Measurements from ENCODE around the gene HCN1.

Gene HCN1

DNA sequence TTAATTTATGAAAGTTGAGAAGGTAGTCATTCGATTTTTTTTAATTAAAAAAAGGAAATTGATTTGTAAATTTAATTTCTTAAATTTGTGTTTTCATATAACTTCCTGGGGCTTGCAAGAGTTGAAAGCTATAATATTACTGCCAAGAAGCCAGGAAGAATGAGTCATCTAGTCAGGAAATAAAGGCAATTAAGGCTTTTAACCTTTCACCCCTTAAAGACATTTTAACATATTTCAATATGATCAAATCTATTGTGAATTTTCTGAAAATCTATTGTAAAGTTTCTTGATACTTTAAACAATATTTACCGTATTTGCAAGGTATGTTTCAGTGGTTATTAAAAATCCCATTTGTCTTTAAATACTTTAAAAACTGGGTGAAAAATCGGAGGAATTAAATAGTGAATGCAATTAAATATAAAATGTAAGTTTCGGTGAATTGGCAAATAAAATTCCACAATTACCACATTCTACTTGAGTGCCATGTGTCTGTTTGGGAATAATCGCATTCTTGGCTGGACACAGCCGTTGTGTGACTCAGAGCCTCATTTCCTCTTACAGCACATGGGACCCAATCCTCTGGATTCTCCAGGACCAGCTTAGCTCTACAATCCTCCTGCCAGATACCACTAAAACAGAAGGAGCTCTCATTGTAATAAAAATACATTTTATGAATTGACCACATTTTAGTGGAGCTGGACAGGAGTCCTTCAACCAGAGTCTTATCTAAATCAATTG lies 310.7 kb downstream of the HCN1 start:
- no peaks in the 10 kb centered on the region for H4K20me1 ChIP-seq (ENCODE audit: control insufficient read depth, insufficient read depth, low read depth, low read length)
- TF ChIP-seq, protein P1, sequence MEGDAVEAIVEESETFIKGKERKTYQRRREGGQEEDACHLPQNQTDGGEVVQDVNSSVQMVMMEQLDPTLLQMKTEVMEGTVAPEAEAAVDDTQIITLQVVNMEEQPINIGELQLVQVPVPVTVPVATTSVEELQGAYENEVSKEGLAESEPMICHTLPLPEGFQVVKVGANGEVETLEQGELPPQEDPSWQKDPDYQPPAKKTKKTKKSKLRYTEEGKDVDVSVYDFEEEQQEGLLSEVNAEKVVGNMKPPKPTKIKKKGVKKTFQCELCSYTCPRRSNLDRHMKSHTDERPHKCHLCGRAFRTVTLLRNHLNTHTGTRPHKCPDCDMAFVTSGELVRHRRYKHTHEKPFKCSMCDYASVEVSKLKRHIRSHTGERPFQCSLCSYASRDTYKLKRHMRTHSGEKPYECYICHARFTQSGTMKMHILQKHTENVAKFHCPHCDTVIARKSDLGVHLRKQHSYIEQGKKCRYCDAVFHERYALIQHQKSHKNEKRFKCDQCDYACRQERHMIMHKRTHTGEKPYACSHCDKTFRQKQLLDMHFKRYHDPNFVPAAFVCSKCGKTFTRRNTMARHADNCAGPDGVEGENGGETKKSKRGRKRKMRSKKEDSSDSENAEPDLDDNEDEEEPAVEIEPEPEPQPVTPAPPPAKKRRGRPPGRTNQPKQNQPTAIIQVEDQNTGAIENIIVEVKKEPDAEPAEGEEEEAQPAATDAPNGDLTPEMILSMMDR (IDR thresholded peaks at IDR 0.05; ENCODE audit: low read depth, low read length, poor library complexity, severe bottlenecking) = no peak
- TF ChIP-seq EZH2phosphoT487 (IDR thresholded peaks at IDR 0.05; ENCODE audit: borderline replicate concordance, low read length) = no peak
- no peaks in the 10 kb centered on the region; the same call in 1 of the 2 replicates for H3K9me3 ChIP-seq (ENCODE audit: control insufficient read depth, insufficient read depth, low read length)
- H3F3A ChIP-seq (ENCODE audit: control insufficient read depth, insufficient read depth) = no peaks in the 10 kb centered on the region
- no peak overlapping the region for H3K4me3 ChIP-seq (ENCODE audit: low read length)
- no peaks in the 10 kb centered on the region for H3K36me3 ChIP-seq (ENCODE audit: control insufficient read depth, low read length)
- no peak overlapping the region for H3K4me2 ChIP-seq (ENCODE audit: low read length)
- no peak overlapping the region for H3K27ac ChIP-seq (ENCODE audit: low read depth, low read length)
- no peaks in the 10 kb centered on the region for H3K27me3 ChIP-seq (ENCODE audit: control insufficient read depth, low read length)
- no peaks in the 10 kb centered on the region for H3K9me2 ChIP-seq (replicated peaks; ENCODE audit: control insufficient read depth, low read length)
- no peaks in the 10 kb centered on the region for H3K79me2 ChIP-seq (ENCODE audit: control insufficient read depth, low read length)
- H3K4me1 ChIP-seq (ENCODE audit: control insufficient read depth, low read length) = no peaks in the 10 kb centered on the region

DNA sequence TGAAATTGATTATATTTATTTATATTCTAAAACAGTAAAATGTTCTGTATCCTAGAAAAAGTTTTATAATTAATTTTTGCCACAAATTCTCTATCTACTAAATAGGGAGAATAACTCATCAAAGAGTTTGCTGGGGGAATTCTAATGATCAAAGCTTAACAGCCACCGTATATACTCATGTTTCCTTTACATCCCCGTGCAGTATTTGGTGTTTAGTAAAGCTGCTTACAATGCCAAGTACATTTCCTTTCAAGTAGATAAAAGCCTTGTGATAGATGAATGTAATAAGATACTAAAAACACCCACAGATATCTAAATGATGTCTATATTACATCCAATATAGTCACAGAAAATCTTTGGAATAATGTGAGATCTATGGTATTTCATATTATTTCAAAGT lies 312.2 kb downstream of the HCN1 start:
- no peaks in the 10 kb centered on the region for H3K79me2 ChIP-seq (ENCODE audit: control insufficient read depth, low read length)
- H3K4me2 ChIP-seq (ENCODE audit: low read length) = no peak overlapping the region
- H3K4me3 ChIP-seq (ENCODE audit: low read length) = no peak overlapping the region
- H3F3A ChIP-seq (ENCODE audit: control insufficient read depth, insufficient read depth) = no peaks in the 10 kb centered on the region
- H3K9me3 ChIP-seq (ENCODE audit: control insufficient read depth, insufficient read depth, low read length) = no peaks in the 10 kb centered on the region
- no peaks in the 10 kb centered on the region for H3K36me3 ChIP-seq (ENCODE audit: control insufficient read depth, low read length)
- no peaks in the 10 kb centered on the region for H4K20me1 ChIP-seq (ENCODE audit: control insufficient read depth, insufficient read depth, low read depth, low read length)
- H3K27me3 ChIP-seq (ENCODE audit: control insufficient read depth, low read length) = no peaks in the 10 kb centered on the region
- TF ChIP-seq, protein P1 (IDR thresholded peaks at IDR 0.05; ENCODE audit: low read depth, low read length, poor library complexity, severe bottlenecking) = no peak
- H3K4me1 ChIP-seq (ENCODE audit: control insufficient read depth, low read length) = no peaks in the 10 kb centered on the region
- no peaks in the 10 kb centered on the region for H3K9me2 ChIP-seq (replicated peaks; ENCODE audit: control insufficient read depth, low read length)
- H3K27ac ChIP-seq (ENCODE audit: low read depth, low read length) = no peak overlapping the region

DNA sequence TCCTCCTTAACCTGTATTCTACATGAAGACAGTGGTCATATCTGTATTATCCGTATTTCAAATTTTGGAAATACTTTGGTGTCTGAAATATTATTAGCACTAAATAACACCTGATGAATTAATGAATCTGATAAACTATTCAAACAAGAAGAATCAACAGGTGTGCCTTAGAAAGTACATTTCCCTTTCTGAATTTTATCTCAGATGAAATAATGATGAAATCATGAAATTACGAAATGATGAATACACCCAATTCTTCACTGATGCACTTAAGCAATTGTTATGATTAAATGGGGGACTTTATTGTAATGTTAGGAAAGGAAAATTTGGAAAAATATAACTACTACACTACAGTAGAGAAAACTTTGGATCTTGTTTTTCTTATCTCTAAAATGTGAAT lies 313.6 kb downstream of the HCN1 start:
- H3K4me2 ChIP-seq (ENCODE audit: low read length) = no peak overlapping the region

More for the DNA sequence above, 313.6 kb downstream of the HCN1 start:
- Histone ChIP-seq H3K4me1 (ENCODE audit: control insufficient read depth, low read length) (no peaks in the 10 kb centered on the region), H4K20me1 (ENCODE audit: control insufficient read depth, insufficient read depth, low read depth, low read length) (no peaks in the 10 kb centered on the region), H3K36me3 (ENCODE audit: control insufficient read depth, low read length) (no peaks in the 10 kb centered on the region), H3F3A (ENCODE audit: control insufficient read depth, insufficient read depth) (no peaks in the 10 kb centered on the region), H3K9me2 (replicated peaks; ENCODE audit: control insufficient read depth, low read length) (no peaks in the 10 kb centered on the region), H3K4me3 (ENCODE audit: low read length) (no peak overlapping the region), H3K9me3 (ENCODE audit: control insufficient read depth, insufficient read depth, low read length) (no peaks in the 10 kb centered on the region), H3K27me3 (ENCODE audit: control insufficient read depth, low read length) (no peaks in the 10 kb centered on the region), H3K27ac (ENCODE audit: low read depth, low read length) (no peak overlapping the region), H3K79me2 (ENCODE audit: control insufficient read depth, low read length) (no peaks in the 10 kb centered on the region)
- TF ChIP-seq EZH2phosphoT487 (IDR thresholded peaks at IDR 0.05; ENCODE audit: borderline replicate concordance, low read length) = no peak
- TF ChIP-seq, protein P1 (IDR thresholded peaks at IDR 0.05; ENCODE audit: low read depth, low read length, poor library complexity, severe bottlenecking) = no peak
